ENCODE measurements around the gene TMEM161A.

GRCh38 chr19:19170873-19171672 lies 32.8 kb upstream of the TMEM161A start:
- TF ChIP-seq CTCF (IDR thresholded peaks at IDR 0.05): no peak
- no peak for TF ChIP-seq POLR2A (IDR thresholded peaks at IDR 0.05)
- TF ChIP-seq EP300 (IDR thresholded peaks at IDR 0.05): no peak
- no peak for TF ChIP-seq POLR2AphosphoS5 (IDR thresholded peaks at IDR 0.05)
